ENCODE data around the gene NRG3.

NRG3 gene

GRCh38 chr10:82128527-82128926, 253.5 kb downstream of the NRG3 start:
- DNase-seq: no peak

GRCh38 chr10:82136103-82136502, 261.1 kb downstream of the NRG3 start:
- no peak for DNase-seq

- DNase-seq: no peak
These were observed 269.2 kb downstream of the NRG3 start for GRCh38 chr10:82144153-82144552.

GRCh38 chr10:82148764-82149163, 273.8 kb downstream of the NRG3 start:
- no peak for DNase-seq

GRCh38 chr10:82149674-82150073, 274.7 kb downstream of the NRG3 start:
- no peak for DNase-seq

- no peak for DNase-seq
These were observed 275.3 kb downstream of the NRG3 start for GRCh38 chr10:82150123-82150900.

- no peak for DNase-seq
These were observed 285.3 kb downstream of the NRG3 start for GRCh38 chr10:82160307-82160706.

GRCh38 chr10:82161264-82161663, 286.3 kb downstream of the NRG3 start:
- no peak for DNase-seq

GRCh38 chr10:82162549-82163195, 287.7 kb downstream of the NRG3 start:
- DNase-seq: no peak

- DNase-seq: no peak
These were observed 296.9 kb downstream of the NRG3 start for GRCh38 chr10:82171899-82172298.

GRCh38 chr10:82176587-82176986, 301.6 kb downstream of the NRG3 start:
- DNase-seq: no peak

GRCh38 chr10:82190432-82191260, 315.7 kb downstream of the NRG3 start:
- DNase-seq: no peak

- no peak for DNase-seq
These were observed 316.7 kb downstream of the NRG3 start for GRCh38 chr10:82191653-82192052.

GRCh38 chr10:82192665-82193064, 317.7 kb downstream of the NRG3 start:
- DNase-seq: no peak

GRCh38 chr10:82194419-82194818, 319.4 kb downstream of the NRG3 start:
- DNase-seq: no peak

GRCh38 chr10:82206831-82207230, 331.8 kb downstream of the NRG3 start:
- no peak for DNase-seq

GRCh38 chr10:82208726-82209125, 333.7 kb downstream of the NRG3 start:
- DNase-seq: no peak

- no peak for DNase-seq
These were observed 335.3 kb downstream of the NRG3 start for GRCh38 chr10:82210331-82210730.

- DNase-seq: no peak
These were observed 336.4 kb downstream of the NRG3 start for GRCh38 chr10:82211346-82211745.

- DNase-seq: no peak
These were observed 337.8 kb downstream of the NRG3 start for GRCh38 chr10:82212753-82213152.

- DNase-seq: no peak
These were observed 338.8 kb downstream of the NRG3 start for GRCh38 chr10:82213784-82214183.

GRCh38 chr10:82221056-82221455, 346.1 kb downstream of the NRG3 start:
- no peak for DNase-seq

- no peak for DNase-seq
These were observed 346.7 kb downstream of the NRG3 start for GRCh38 chr10:82221601-82222149.

Measured in CD4-positive, alpha-beta T cell treated with Interleukin-6 for 4 hours (primary cell).